GM19372 (cell line): ENCODE measurements around the gene CYP3A7.
"Not testable (repeated sequence)": the region's sequence is repeated elsewhere in the genome, so short reads cannot be mapped to it uniquely, and the experiment has no call there.

Source experiments
- ATAC-seq: cut with Tn5 transposase; IDR thresholded peaks from one replicate; pipeline ENCODE4 v1.9.1; 2021; ENCODE audit warnings: mild to moderate bottlenecking, low read depth, moderate library complexity; ENCODE audit not compliant: unreplicated experiment

Gene CYP3A7

DNA sequence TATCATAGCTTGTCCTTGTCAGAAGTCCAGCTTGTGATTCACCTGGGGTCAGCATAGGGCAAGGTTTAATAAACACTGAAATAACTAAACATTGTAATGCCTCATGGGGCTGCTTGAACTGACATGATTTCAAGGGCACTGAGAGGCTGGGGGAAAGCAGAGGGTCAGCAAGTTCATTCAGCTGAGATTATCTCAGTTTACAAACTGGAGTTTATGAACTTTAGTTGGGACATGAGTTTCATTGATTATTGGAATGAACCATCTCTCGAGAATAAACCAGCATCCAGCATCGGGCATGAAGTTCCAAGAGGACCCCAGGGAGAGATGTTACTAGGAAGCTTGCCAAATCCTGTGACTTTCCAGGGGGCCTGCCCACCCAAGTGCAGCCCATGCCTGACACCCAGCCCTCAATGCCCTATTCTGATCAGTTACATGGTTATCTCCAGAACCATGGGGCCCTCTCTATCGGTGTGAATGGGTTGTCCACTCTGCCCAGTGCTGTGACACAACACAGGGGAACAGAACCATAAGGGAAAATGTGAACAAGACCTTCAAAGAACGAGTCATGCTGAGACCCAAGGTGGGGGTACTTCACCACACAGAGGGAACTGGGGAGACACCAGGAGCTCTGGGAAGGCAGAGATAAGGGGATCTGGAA lies 7.9 kb upstream of the CYP3A7 start:
- no peak for ATAC-seq

DNA sequence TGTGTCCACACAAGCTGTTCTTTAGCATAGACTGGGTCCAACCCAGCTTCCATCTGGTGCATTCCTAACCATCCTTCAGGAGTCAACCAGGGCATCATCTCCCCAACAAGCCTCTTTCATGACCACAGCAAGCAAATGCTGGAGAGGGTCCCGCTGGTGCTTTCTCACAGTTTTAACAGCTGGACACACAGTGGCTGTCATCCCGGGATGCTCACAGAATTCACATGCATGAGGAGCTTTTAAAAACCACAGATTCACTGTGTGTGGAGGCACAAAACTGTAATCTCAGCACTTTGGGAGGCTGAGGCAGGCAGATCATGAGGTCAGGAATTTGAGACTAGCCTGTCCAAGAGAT lies 6.4 kb upstream of the CYP3A7 start:
- ATAC-seq = no peak

DNA sequence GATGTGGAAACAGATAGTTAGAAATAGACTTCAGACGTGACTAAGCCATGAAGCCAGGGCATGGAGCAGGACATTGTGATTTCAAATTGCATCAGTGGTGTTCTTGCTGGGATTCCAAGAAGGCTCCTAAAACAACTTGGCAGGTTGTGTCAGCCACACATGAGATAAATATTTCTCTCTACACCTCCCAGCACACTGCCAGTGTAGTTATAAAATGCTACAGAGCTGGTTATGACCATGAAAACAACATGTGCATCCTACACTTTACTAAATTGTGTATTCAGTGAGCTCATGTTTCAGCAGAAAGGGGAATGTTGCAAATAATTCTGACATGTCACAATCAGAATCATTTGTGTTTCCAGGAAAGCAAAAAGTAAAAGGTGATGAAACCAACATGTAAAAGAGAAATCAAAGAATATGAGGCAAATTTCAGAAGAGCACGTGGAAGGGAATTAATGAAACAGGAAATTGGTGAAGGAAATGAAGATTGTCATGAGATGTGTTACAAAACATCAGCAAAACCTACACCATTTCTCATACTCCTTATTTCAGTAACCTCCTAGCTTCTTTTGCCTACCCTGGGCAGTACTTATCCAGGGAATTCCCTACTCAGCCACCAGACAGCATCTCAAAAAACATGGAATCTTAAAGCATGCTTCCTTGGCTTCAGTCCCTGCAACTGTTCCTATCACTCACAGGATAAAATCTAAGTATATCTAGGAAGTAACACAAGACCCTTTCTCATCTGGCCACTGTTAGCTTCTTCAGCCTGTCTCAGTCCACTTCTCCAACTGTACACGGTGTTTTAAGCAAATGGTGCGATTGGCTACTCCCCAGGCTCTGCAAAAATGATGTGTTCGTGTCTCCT lies 5.8 kb upstream of the CYP3A7 start:
- no peak for ATAC-seq

- ATAC-seq = no peak
Observed at GRCh38 chr7:99739699-99740572, 4.9 kb upstream of the CYP3A7 start.

GRCh38 chr7:99737726-99738125 lies 2.7 kb upstream of the CYP3A7 start:
- no peak for ATAC-seq

DNA sequence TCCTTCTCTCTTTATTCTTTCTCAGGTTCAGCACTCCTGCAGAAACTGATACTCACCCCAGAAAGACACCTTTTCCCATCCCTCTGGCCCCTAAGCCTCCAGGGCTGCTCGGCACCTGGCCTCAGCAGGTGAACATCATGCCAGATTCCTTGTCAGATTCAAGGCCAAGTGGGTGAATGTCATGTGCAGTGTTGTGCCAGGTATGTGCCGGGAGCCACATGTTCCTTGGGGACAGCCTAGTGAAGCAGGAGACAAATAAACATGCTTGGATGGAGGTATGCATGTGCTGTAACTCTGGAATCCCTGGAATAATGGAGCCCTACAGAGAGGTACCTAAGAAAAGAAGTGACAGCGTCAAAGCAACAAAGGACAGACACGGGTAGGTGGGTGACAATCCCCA lies 1.7 kb upstream of the CYP3A7 start:
- ATAC-seq = not testable (repeated sequence)

- no peak for ATAC-seq
Observed at GRCh38 chr7:99733448-99733847, 1.5 kb downstream of the CYP3A7 start.

DNA sequence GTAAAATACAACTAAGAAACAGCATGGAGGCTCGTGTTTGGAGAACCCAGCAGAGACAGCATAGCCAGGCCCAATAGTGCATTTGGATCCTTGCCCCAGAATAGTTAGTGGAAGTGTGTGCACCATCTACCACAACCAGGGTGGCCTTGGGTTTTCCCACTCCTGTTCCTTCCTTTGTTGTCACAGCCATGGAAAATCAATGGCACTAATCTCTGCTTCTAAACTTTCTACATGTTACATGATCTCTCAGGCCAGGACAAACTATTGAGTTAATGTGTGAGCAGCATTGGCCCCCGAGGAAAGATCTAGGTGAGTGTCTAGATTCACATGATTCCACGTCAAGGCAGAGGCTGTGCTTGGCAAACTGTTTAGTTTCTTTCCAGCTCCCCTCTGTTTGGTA lies 2.0 kb downstream of the CYP3A7 start:
- no peak for ATAC-seq

GRCh38 chr7:99731638-99732374 lies 3.2 kb downstream of the CYP3A7 start:
- ATAC-seq = no peak

DNA sequence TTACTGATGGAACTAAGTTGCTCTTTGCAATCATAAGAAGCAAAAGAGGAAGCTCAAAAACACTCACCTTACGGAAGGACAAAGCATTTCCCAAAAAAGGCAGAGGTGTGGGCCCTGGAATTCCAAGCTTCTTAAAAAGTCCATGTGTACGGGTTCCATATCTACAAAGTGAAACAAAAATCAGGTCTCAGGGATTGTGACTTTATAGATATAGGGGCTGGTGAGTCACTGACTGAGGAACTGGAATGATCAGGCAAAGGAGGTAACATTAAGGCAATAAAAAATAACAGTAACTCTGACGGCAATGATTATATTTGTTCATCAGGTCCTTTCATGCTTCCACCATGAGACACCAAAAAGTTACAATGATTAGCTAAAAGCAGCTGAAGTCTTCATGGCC lies 4.0 kb downstream of the CYP3A7 start:
- no peak for ATAC-seq

- ATAC-seq = no peak
Observed at GRCh38 chr7:99730238-99730810, 4.7 kb downstream of the CYP3A7 start.

DNA sequence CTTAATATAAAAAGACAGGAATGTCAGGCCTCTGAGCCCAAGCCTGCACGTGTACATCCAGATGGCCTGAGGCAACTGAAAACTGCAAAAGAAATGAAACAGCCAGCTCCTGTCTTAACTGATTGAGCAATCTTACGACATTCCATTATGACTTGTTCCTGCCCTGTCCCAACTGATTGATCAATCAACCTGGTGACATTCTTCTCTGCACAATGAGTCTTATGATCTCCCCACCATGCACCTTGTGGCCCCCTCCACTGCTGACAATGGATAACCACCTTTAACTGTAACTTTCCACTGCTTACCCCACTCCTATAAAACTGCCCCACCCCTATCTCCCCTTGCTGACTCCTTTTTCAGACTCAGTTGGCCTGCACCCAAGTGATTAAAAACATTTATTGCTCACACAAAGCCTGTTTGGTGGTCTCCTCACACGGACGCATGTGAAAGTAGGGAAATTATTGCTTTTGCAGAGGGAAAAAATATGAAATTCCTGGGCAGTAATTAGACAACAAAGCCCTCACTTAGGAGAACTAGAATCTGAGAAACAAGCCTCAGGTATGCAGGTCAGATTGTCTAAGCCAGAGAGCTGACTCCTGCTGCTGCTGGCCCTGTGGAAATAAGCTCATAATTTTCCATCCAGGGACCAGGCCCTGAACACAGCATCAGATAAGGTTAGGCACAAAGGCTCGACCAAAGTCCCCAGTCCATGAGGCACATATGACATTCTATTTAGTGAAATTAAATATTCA lies 5.3 kb downstream of the CYP3A7 start:
- ATAC-seq = no peak

DNA sequence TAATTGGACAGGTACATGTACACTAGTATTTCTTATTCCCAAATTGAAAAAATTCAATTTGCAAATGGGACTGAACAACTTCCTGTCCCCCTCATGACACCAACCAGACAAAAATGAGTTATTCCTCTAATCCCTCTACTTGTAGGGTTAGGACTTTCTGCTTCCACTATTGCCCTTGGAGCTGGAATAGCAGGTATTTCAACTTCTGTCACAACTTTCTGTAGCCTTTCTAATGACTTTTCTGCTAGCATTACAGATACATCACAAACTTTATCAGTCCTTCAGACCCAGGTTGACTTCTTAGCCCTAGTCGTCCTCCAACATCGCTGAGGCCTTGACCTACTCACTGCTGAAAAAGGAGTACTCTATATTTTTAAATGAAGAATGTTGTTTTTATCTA lies 6.4 kb downstream of the CYP3A7 start:
- ATAC-seq = no peak

GRCh38 chr7:99723201-99723600 lies 11.8 kb downstream of the CYP3A7 start:
- ATAC-seq = not testable (repeated sequence)

- no peak for ATAC-seq
Observed at GRCh38 chr7:99720800-99721595, 14.0 kb downstream of the CYP3A7 start.

DNA sequence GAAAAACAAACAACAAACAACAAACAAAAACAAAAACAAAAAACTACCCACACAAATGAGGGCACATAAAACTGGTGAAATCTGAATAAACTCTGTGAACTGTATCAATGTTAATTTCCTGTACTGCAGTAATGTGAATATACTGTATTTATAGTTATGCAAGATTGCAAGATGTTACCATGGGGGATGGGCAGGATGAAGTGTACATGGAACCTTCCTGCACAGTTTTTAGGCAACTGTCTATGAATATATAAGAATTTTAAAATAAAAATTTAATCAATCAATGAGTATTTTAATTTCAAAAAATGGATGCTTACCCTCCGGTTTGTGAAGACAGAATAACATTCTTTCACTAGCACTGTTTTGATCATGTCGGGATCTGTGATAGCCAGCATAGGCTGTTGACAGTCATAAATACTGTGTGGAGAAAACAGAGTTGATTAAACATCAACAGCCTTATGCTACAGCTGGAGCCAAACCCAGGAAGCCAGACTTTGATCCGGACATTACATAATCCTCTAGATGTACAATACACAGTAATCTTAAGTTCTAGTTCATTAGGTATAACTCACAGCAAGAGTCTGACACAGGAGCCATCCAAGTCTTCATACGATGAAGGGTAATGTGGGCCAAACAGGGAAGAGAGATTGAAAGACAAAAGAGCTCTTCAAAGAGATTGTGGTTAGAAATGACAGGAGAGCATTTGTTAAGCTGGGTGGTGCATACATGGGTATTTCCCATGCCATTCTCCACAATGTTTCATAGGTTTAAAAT lies 14.8 kb downstream of the CYP3A7 start:
- no peak for ATAC-seq

DNA sequence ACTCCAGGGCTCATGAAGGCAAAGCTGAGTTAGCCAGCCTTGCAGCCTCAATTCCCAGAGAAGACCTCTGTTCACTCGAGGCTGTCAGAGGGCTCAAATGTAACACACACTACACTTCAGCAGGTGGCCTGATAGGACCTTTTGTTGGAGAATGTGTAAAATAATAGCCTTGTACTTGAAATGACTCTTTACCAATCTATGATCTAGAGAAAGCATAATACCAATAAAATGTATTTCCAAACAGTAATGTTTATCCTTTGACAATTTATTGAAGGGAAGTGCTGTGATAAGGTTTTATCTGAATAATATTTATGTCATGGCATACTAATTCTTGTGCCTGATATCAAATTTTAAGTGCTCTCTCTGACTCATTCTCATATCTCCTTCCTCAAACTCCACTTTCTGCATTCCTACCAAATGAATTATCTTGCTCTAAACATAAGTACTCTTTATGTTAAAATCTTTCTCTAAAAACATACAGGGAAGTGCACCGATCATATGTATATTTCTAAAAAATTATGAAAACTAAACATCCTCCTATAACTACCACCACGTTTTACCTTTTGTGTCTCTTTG lies 20.9 kb downstream of the CYP3A7 start:
- no peak for ATAC-seq
